Stomach (tissue), 9 donors: ENCODE measurements around the gene RIMBP3C. TPM values are rescaled to one million over a fixed set of nuclear protein-coding genes. Genes with fewer than 3 reads are reported as not detected.
A peak's percentile ranks its signal among the peaks of the same experiment; 100 is the strongest.
"Not testable (repeated sequence)": the region's sequence is repeated elsewhere in the genome, so short reads cannot be mapped to it uniquely, and the experiment has no call there.

ENCODE experiments used
- DNase-seq, 2 donors: peaks; one replicate each; pipeline versions ENCODE4 v3.0.0 to v3.0.0-alpha.2; 2013 to 2019
- H3K27ac ChIP-seq, 5 donors: fragments of 200-600 bp in 4 of 5; sonication (generic) in 4 of 5; one replicate each; pipeline ENCODE4 v1.5.1; 2013 to 2019; ENCODE audit warnings: mild to moderate bottlenecking in 1 of 5, moderate library complexity in 1 of 5
- H3K27me3 ChIP-seq, 3 donors: fragments of 200-600 bp; sonication (generic); one replicate each; pipeline ENCODE4 v1.5.1; 2017 to 2019; ENCODE audit warnings: mixed run types in 1 of 3
- H3K36me3 ChIP-seq, 4 donors: fragments of 200-600 bp; sonication (generic); 1 replicate in 3 of 4; 2 replicates in 1 of 4; pipeline ENCODE4 v1.5.1; 2016 to 2019
- H3K4me1 ChIP-seq, 4 donors: fragments of 200-600 bp; sonication (generic); one replicate each; pipeline ENCODE4 v1.5.1; 2016 to 2019
- H3K4me3 ChIP-seq, 4 donors: fragments of 200-600 bp; sonication (generic) in 3 of 4; one replicate each; pipeline ENCODE4 v1.5.1; 2016 to 2019; ENCODE audit warnings: mild to moderate bottlenecking in 1 of 4
- H3K9me3 ChIP-seq, 4 donors: fragments of 200-600 bp; sonication (generic); one replicate each; pipeline ENCODE4 v1.5.1; 2016 to 2019
- CTCF ChIP-seq, 7 experiments: fragments of 450-650 bp in 4 of 7; fragments of 200-600 bp in 3 of 7; sonication (generic) in 3 of 7; IDR thresholded peaks; one replicate each; pipeline ENCODE4 v1.5.1; 2016 to 2019; ENCODE audit warnings: antibody characterized with exemption in 7 of 7, control low read depth in 2 of 7, mild to moderate bottlenecking in 1 of 7
- EP300 ChIP-seq: sonication (generic); formaldehyde crosslinking; IDR thresholded peaks from one replicate; pipeline ENCODE4 v1.6.1; 2017; ENCODE audit warnings: antibody characterized with exemption
- POLR2A ChIP-seq, 4 donors: fragments of 450-650 bp; IDR thresholded peaks; one replicate each; pipeline ENCODE4 v1.6.1; 2016; ENCODE audit warnings: antibody characterized with exemption in 4 of 4, control low read depth in 2 of 4, mild to moderate bottlenecking in 1 of 4, moderate library complexity in 1 of 4
- POLR2AphosphoS5 ChIP-seq, 3 donors: sonication (generic); formaldehyde crosslinking; IDR thresholded peaks; one replicate each; pipeline ENCODE4 v1.6.1; 2016; ENCODE audit warnings: antibody characterized with exemption in 3 of 3
- WGBS, 5 donors: extraction: QIAGEN DNeasy Blood & Tissue Kit in 3 of 5; methylation state at CpG; one replicate each; pipeline versions ENCODE4 v1.1.5 to v1.1.7; 2013 to 2018; 5-methylcytosine and 5-hydroxymethylcytosine counted together
- intact Hi-C: fragments of 100-400 bp; cut with DNase I; formaldehyde crosslinking; loops from one replicate; pipeline ENCODE4 v1.15.1; 2023; ENCODE audit warnings: low total_unique reads
- polyA plus RNA-seq, 3 donors: library from polyadenylated mRNA; stranded (reverse); fragments of 200-250 nt; gene quantifications; one replicate each; pipeline ENCODE4 v1.2.3, GENCODE V29; 2013
- total RNA-seq, 5 donors: library from RNA; depleted of rRNA; stranded (reverse); fragments of >200 nt; gene quantifications; one replicate each; pipeline versions ENCODE4 v1.1.0 to v1.2.3, GENCODE V29; 2014 to 2016
- donor health status: healthy with polysubstance abuse.
- donor health status: Bipolar disorder and iron deficiency.
- donor health status: healthy.

The RIMBP3C gene
- total and polyA plus RNA-seq, 8 donors, result under 0.01 to 0.18 TPM; not detected in 6

GRCh38 chr22:21582801-21583740 is 31.8 kb upstream of the RIMBP3C start:
- 49 to 63% (median 58%) methylated on average over 10 of the region's 10 CpGs for WGBS, 5 donors
- intact Hi-C loops, result no loop called here
- DNase-seq, result no peak
- Histone ChIP-seq H3K9me3 (no peaks in the 10 kb centered on the region), H3K4me3 (no peak overlapping the region), H3K27ac (peak overlapping the region in 1 of 5 donors; percentile 12), H3K27me3 (no peaks in the 10 kb centered on the region), H3K36me3 (peaks cover 0 to 4% (median 0%) of the 10 kb centered on the region in 4 donors), H3K4me1 (peaks cover 47 to 93% (median 69%) of the 10 kb centered on the region in 4 donors)
- TF ChIP-seq CTCF (IDR thresholded peaks at IDR 0.05) (no peak), EP300 (no peak), POLR2AphosphoS5 (IDR thresholded peaks at IDR 0.05) (no peak), POLR2A (IDR thresholded peaks at IDR 0.05) (no peak)

GRCh38 chr22:21581009-21581713 is 29.9 kb upstream of the RIMBP3C start:
- H3K9me3 ChIP-seq, H3K27ac ChIP-seq, DNase-seq, H3K36me3 ChIP-seq, H3K4me3 ChIP-seq, intact Hi-C loops, H3K27me3 ChIP-seq: not testable (repeated sequence)
- peaks cover 52 to 92% (median 68%) of the 10 kb centered on the region in 4 donors for H3K4me1 ChIP-seq
- 90 to 96% (median 93%) methylated on average over 10 of the region's 10 CpGs for WGBS, 5 donors

- DNase-seq, H3K27ac ChIP-seq, intact Hi-C loops, H3K9me3 ChIP-seq, H3K4me3 ChIP-seq, H3K36me3 ChIP-seq, H3K27me3 ChIP-seq: not testable (repeated sequence)
- peaks cover 52 to 92% (median 66%) of the 10 kb centered on the region in 4 donors for H3K4me1 ChIP-seq
- WGBS, 5 donors, result 90 to 97% (median 94%) methylated on average over 9 of the region's 9 CpGs
These were observed 29.4 kb upstream of the RIMBP3C start for GRCh38 chr22:21580623-21581007.

- Histone ChIP-seq H3K27ac (no peak overlapping the region), H3K4me1 (peaks cover 52 to 92% (median 67%) of the 10 kb centered on the region in 4 donors), H3K36me3 (no peaks in the 10 kb centered on the region), H3K4me3 (peak overlapping the region in 1 of 4 donors; percentile 16), H3K9me3 (no peaks in the 10 kb centered on the region), H3K27me3 (no peaks in the 10 kb centered on the region)
- intact Hi-C loops, result no loop called here
- TF ChIP-seq CTCF (IDR thresholded peaks at IDR 0.05) (no peak), POLR2AphosphoS5 (IDR thresholded peaks at IDR 0.05) (no peak), EP300 (no peak), POLR2A (IDR thresholded peaks at IDR 0.05) (no peak)
- DNase-seq, result no peak
- 55 to 64% (median 60%) methylated on average over 6 of the region's 6 CpGs for WGBS, 5 donors
These were observed 28.2 kb upstream of the RIMBP3C start for GRCh38 chr22:21579474-21579851.

GRCh38 chr22:21573750-21574494 is 22.7 kb upstream of the RIMBP3C start:
- TF ChIP-seq CTCF (IDR thresholded peaks at IDR 0.05), result no peak
- TF ChIP-seq EP300, result no peak
- TF ChIP-seq POLR2AphosphoS5 (IDR thresholded peaks at IDR 0.05), result no peak
- TF ChIP-seq POLR2A (IDR thresholded peaks at IDR 0.05), result no peak
- intact Hi-C loops, result no loop called here
- Histone ChIP-seq H3K27ac (no peak overlapping the region), H3K4me3 (no peak overlapping the region), H3K9me3 (no peaks in the 10 kb centered on the region), H3K36me3 (no peaks in the 10 kb centered on the region), H3K4me1 (peaks cover 71 to 96% (median 81%) of the 10 kb centered on the region in 4 donors), H3K27me3 (no peaks in the 10 kb centered on the region)
- 59 to 79% (median 71%) methylated on average over 5 of the region's 5 CpGs for WGBS, 5 donors
- DNase-seq, result no peak
